Endothelial cell of umbilical vein (primary cell): ENCODE measurements around the gene TPH2. TPM values are rescaled to one million over a fixed set of nuclear protein-coding genes. Genes with fewer than 3 reads are reported as not detected.

ENCODE experiments used
- BruUV-seq: library from RNA; stranded (reverse); fragments of 400-500 nt; replicated peaks from 2 replicates; lab custom pipeline; 2021; lab: Mats Ljungman, UMichigan
- CTCF ChIA-PET: fragments of 300-600, 350-600 bp; sonication (Branson Sonifier 250); formaldehyde crosslinking; loops from one replicate; lab custom pipeline; 2021; ENCODE audit warnings: antibody characterized with exemption, inconsistent platforms; lab: Charles Lee
- POLR2A ChIA-PET: fragments of 300-600, 350-600 bp; sonication (Branson Sonifier 250); formaldehyde crosslinking; loops from one replicate; lab custom pipeline; 2021; ENCODE audit warnings: antibody characterized with exemption, inconsistent platforms; lab: Charles Lee
- DNase-seq: peaks from one replicate; pipeline ENCODE4 v3.0.0-alpha.2; 2011; ENCODE audit warnings: low read depth, low spot score
- FAIRE-seq: peaks from 2 replicates; lab custom pipeline; 2011; peaks lifted over from hg19 to GRCh38; lab: Jason Lieb, UNC
- H2AFZ ChIP-seq: 2 replicates; pipeline ENCODE4 v1.6.0; 2012; ENCODE audit warnings: low read depth, low read length, control low read depth, inconsistent platforms
- H3K27ac ChIP-seq: 2 replicates; pipeline ENCODE4 v1.5.1; 2011; ENCODE audit warnings: low read depth, mild to moderate bottlenecking, control low read depth, low read length, moderate library complexity; ENCODE audit not compliant: insufficient read depth
- H3K27me3 ChIP-seq, 2 experiments: 2 replicates each; pipeline versions ENCODE4 v1.6.0 to v1.6.1; 2011; ENCODE audit warnings: low read length in 2 of 2, mixed read lengths in 1 of 2; ENCODE audit not compliant: control insufficient read depth in 2 of 2, insufficient read depth in 2 of 2
- H3K36me3 ChIP-seq, 2 experiments: 2 replicates in 1 of 2; 3 replicates in 1 of 2; pipeline ENCODE4 v1.5.1; 2011; ENCODE audit warnings: low read length in 2 of 2, mild to moderate bottlenecking in 1 of 2, moderate library complexity in 1 of 2; ENCODE audit not compliant: control insufficient read depth in 2 of 2, insufficient read depth in 2 of 2; ENCODE audit errors: extremely low read depth in 1 of 2
- H3K4me1 ChIP-seq: 3 replicates; pipeline ENCODE4 v1.5.1; 2011; ENCODE audit warnings: mild to moderate bottlenecking, low read length; ENCODE audit not compliant: control insufficient read depth, insufficient read depth; ENCODE audit errors: extremely low read depth
- H3K4me2 ChIP-seq: 2 replicates; pipeline ENCODE4 v1.6.1; 2011; ENCODE audit warnings: low read length, control low read depth, mixed read lengths; ENCODE audit not compliant: insufficient read depth
- H3K4me3 ChIP-seq, 3 experiments: fragments of 200-600 bp in 1 of 3; sonication (generic), shearing (Covaris generic) in 1 of 3; replicated peaks in 1 of 3; 2 replicates each; pipeline ENCODE4 v1.5.1; 2011 to 2016; ENCODE audit warnings: control low read depth in 3 of 3, low read length in 3 of 3, mild to moderate bottlenecking in 2 of 3, inconsistent platforms in 1 of 3, low read depth in 1 of 3, moderate library complexity in 1 of 3; ENCODE audit not compliant: insufficient read depth in 1 of 3
- H3K79me2 ChIP-seq: 2 replicates; pipeline ENCODE4 v1.6.0; 2012; ENCODE audit warnings: low read length, inconsistent platforms; ENCODE audit not compliant: control insufficient read depth, insufficient read depth
- H3K9ac ChIP-seq: replicated peaks from 2 replicates; pipeline ENCODE3; 2011; ENCODE audit warnings: low read length, control low read depth; ENCODE audit not compliant: insufficient read depth; ENCODE audit errors: extremely low read depth
- H3K9me1 ChIP-seq: replicated peaks from 3 replicates; pipeline ENCODE4 v1.6.0; 2011; ENCODE audit warnings: mild to moderate bottlenecking, low read length; ENCODE audit not compliant: control insufficient read depth, insufficient read depth; ENCODE audit errors: extremely low read depth
- H3K9me3 ChIP-seq: replicated peaks from 2 replicates; pipeline ENCODE4 v1.5.1; 2012; ENCODE audit warnings: low read length, inconsistent platforms; ENCODE audit not compliant: control insufficient read depth, insufficient read depth
- H4K20me1 ChIP-seq: replicated peaks from 2 replicates; pipeline ENCODE3; 2011; ENCODE audit warnings: mild to moderate bottlenecking, low read length; ENCODE audit not compliant: control insufficient read depth, insufficient read depth; ENCODE audit errors: extremely low read depth
- EZH2 ChIP-seq: IDR thresholded peaks from 2 replicates; pipeline ENCODE4 v1.6.1; 2012; ENCODE audit warnings: borderline replicate concordance, low read depth, mild to moderate bottlenecking, moderate library complexity, low read length, inconsistent platforms; ENCODE audit not compliant: severe bottlenecking
- GATA2 ChIP-seq: IDR thresholded peaks from 2 replicates; pipeline ENCODE4 v1.7.0; 2011; ENCODE audit warnings: low read depth, mild to moderate bottlenecking, moderate library complexity, mixed read lengths, low read length; ENCODE audit not compliant: insufficient read length, insufficient read depth
- MYC ChIP-seq: IDR thresholded peaks from one replicate; pipeline ENCODE4 v1.6.1; 2011; ENCODE audit warnings: mild to moderate bottlenecking, low read depth, low read length
- POLR2A ChIP-seq: IDR thresholded peaks from 2 replicates; pipeline ENCODE4 v1.6.1; 2012; ENCODE audit warnings: low read depth, mild to moderate bottlenecking, control low read depth, low read length
- POLR2AphosphoS5 ChIP-seq: IDR thresholded peaks from 2 replicates; pipeline ENCODE4 v1.6.1; 2012; ENCODE audit warnings: low read depth, mild to moderate bottlenecking, control low read depth, low read length, moderate library complexity; ENCODE audit not compliant: insufficient read depth
- dilution Hi-C: fragments of 300-500 bp; cut with MboI; formaldehyde crosslinking; loops from one replicate; pipeline ENCODE4 v1.15.0; 2019; ENCODE audit warnings: low sequenced_read_pairs; ENCODE audit not compliant: extremely low pct_ligation_motif_present
- intact Hi-C: fragments of 100-400 bp; cut with micrococcal nuclease; formaldehyde crosslinking; loops from one replicate; pipeline ENCODE4 v1.10.0; 2022
- polyA plus RNA-seq, 4 experiments: library from polyadenylated mRNA; depleted of rRNA in 3 of 4; stranded (reverse) in 3 of 4; unstranded in 1 of 4; fragments of >200 nt; gene quantifications; 2 replicates each; pipeline versions ENCODE4 v1.2.1 to v1.2.3, GENCODE V29; 2011 to 2012; ENCODE audit warnings: missing spikeins in 1 of 4
- total RNA-seq: library from RNA; stranded (reverse); gene quantifications from 2 replicates; pipeline ENCODE4 v1.2.3, GENCODE V29; 2021

The TPH2 gene
- total and polyA plus RNA-seq, 2 donors (not counting 3 experiments of a cell fraction or from before 2014, with no cell fraction given) = not detected

DNA sequence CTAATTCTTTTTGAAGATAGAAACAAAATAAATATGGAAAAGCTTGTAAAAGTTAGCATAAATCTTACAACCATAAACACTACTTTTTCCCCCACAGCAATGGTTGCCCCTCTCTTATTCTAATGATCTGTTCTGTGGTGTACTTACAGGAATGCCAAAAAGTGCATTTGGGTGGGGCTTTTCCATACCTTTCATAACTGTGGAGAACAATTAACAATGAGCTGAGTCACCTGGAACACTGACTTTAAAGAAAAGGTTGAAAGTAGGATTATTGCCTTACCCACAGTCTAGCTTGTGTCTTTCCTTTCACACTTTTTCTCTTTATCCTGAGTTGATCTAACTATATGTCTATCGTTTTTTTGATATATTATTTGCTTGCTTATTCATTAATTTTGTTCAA lies 86.9 kb downstream of the TPH2 start:
- no peak overlapping the region for H3K9ac ChIP-seq
- no TSS peak for BruUV-seq
- no peak overlapping the region for H3K27ac ChIP-seq
- no peaks in the 10 kb centered on the region for H3K36me3 ChIP-seq
- H3K79me2 ChIP-seq = no peaks in the 10 kb centered on the region
- no peak for DNase-seq
- ChIA-PET POLR2A (no interaction called here), CTCF (interaction anchor here (1.5 kb wide), 1 partner anchor 9 kb away, joined by 7 read pairs; no protein-coding TSS in a partner anchor)
- H3K9me1 ChIP-seq = no peaks in the 10 kb centered on the region
- H3K4me2 ChIP-seq = no peak overlapping the region
- no peaks in the 10 kb centered on the region for H4K20me1 ChIP-seq
- H3K4me1 ChIP-seq = no peaks in the 10 kb centered on the region
- no peaks in the 10 kb centered on the region for H3K27me3 ChIP-seq
- TF ChIP-seq POLR2AphosphoS5 (no peak), GATA2 (no peak)
- no peak for FAIRE-seq
- H2AFZ ChIP-seq = no peak overlapping the region
- H3K4me3 ChIP-seq = no peak overlapping the region
- dilution Hi-C loops (no loop called here), intact Hi-C loops (no loop called here)
- H3K9me3 ChIP-seq = no peaks in the 10 kb centered on the region

GRCh38 chr12:72028966-72029365 lies 90.3 kb downstream of the TPH2 start:
- TF ChIP-seq MYC (no peak), GATA2 (no peak), EZH2 (no peak), POLR2A (no peak)
- POLR2A ChIA-PET = no interaction called here
- Histone ChIP-seq H3K36me3 (no peaks in the 10 kb centered on the region), H3K4me3 (no peak overlapping the region), H2AFZ (no peak overlapping the region), H3K27me3 (no peaks in the 10 kb centered on the region), H3K9me3 (no peaks in the 10 kb centered on the region), H3K4me2 (no peak overlapping the region), H3K27ac (no peak overlapping the region), H3K9ac (no peak overlapping the region), H3K4me1 (no peaks in the 10 kb centered on the region), H3K79me2 (no peaks in the 10 kb centered on the region), H3K9me1 (no peaks in the 10 kb centered on the region), H4K20me1 (no peaks in the 10 kb centered on the region)
- FAIRE-seq = no peak
- intact Hi-C loops = no loop called here
- dilution Hi-C loops = no loop called here
- BruUV-seq = no TSS peak
- no peak for DNase-seq
- CTCF ChIA-PET = no interaction called here
